GM23338 (cell line): ENCODE data around the gene SLC25A10. TPM values are rescaled to one million over a fixed set of nuclear protein-coding genes. Genes with fewer than 3 reads are reported as not detected.

Experiments used
- ATAC-seq: fragments of 200-7000 bp; cut with Tn5 transposase; 3 replicates; pipeline ENCODE4 v1.9.1; 2020
- DNase-seq: peaks from one replicate; pipeline ENCODE4 v3.0.0-alpha.2; 2015; ENCODE audit warnings: low spot score
- H2AFZ ChIP-seq: fragments of 200-600 bp; sonication (generic); 2 replicates; pipeline ENCODE4 v1.8.0; 2016; ENCODE audit warnings: antibody characterized with exemption, mild to moderate bottlenecking, moderate library complexity
- H3F3A ChIP-seq: fragments of 200-600 bp; sonication (generic); replicated peaks from 2 replicates; pipeline ENCODE4 v1.8.0; 2017; ENCODE audit warnings: antibody characterized with exemption, mixed run types, low read depth
- H3K27ac ChIP-seq: fragments of 200-600 bp; sonication (generic); 2 replicates; pipeline ENCODE4 v1.6.1; 2016; ENCODE audit warnings: low read depth
- H3K27me3 ChIP-seq: fragments of 200-600 bp; sonication (generic); 2 replicates; pipeline ENCODE4 v1.8.0; 2016; ENCODE audit warnings: mild to moderate bottlenecking, mixed run types, moderate library complexity; ENCODE audit not compliant: insufficient read depth
- H3K36me3 ChIP-seq: fragments of 200-600 bp; sonication (generic); 2 replicates; pipeline ENCODE4 v1.8.0; 2016; ENCODE audit warnings: mild to moderate bottlenecking; ENCODE audit not compliant: insufficient read depth
- H3K4me1 ChIP-seq: fragments of 200-600 bp; sonication (generic); 2 replicates; pipeline ENCODE4 v1.8.0; 2016; ENCODE audit warnings: mild to moderate bottlenecking, moderate library complexity; ENCODE audit not compliant: insufficient read depth
- H3K4me2 ChIP-seq: fragments of 200-600 bp; sonication (generic); 2 replicates; pipeline ENCODE4 v1.7.1; 2017; ENCODE audit warnings: mixed run types
- H3K4me3 ChIP-seq: fragments of 200-600 bp; sonication (generic); 2 replicates; pipeline ENCODE4 v1.6.1; 2016; ENCODE audit warnings: mixed run types
- H3K79me2 ChIP-seq: fragments of 200-600 bp; sonication (generic); replicated peaks from 2 replicates; pipeline ENCODE4 v1.8.0; 2017; ENCODE audit warnings: mild to moderate bottlenecking; ENCODE audit not compliant: insufficient read depth
- H3K9me2 ChIP-seq: fragments of 200-600 bp; sonication (generic); 2 replicates; pipeline ENCODE4 v1.8.0; 2017; ENCODE audit not compliant: insufficient read depth
- H4K20me1 ChIP-seq: fragments of 200-600 bp; sonication (generic); replicated peaks from 2 replicates; pipeline ENCODE4 v1.8.0; 2017; ENCODE audit warnings: mild to moderate bottlenecking; ENCODE audit not compliant: insufficient read depth
- H3K27ac Mint-ChIP-seq: 2 replicates; pipeline ENCODE4 v1.8.0; 2020; ENCODE audit warnings: inconsistent platforms, mild to moderate bottlenecking, moderate library complexity, mixed read lengths
- H3K27me3 Mint-ChIP-seq: 3 replicates; pipeline ENCODE4 v1.8.0; 2022; ENCODE audit warnings: low read depth, mild to moderate bottlenecking, moderate library complexity, mixed read lengths, inconsistent platforms; ENCODE audit not compliant: insufficient read depth, poor library complexity
- H3K36me3 Mint-ChIP-seq: 3 replicates; pipeline ENCODE4 v1.8.0; 2021; ENCODE audit warnings: low read depth, mild to moderate bottlenecking, inconsistent platforms, moderate library complexity, mixed read lengths
- H3K4me1 Mint-ChIP-seq: 3 replicates; pipeline ENCODE4 v1.8.0; 2020; ENCODE audit warnings: mild to moderate bottlenecking, inconsistent platforms, mixed read lengths
- H3K4me3 Mint-ChIP-seq: 3 replicates; pipeline ENCODE4 v1.8.0; 2021; ENCODE audit warnings: moderate library complexity, mild to moderate bottlenecking, inconsistent platforms, mixed read lengths
- H3K9me3 Mint-ChIP-seq: 3 replicates; pipeline ENCODE4 v1.8.0; 2020; ENCODE audit warnings: moderate library complexity, mild to moderate bottlenecking, inconsistent platforms, mixed read lengths
- CREB1 ChIP-seq: fragments of 250-450 bp; sonication (Bioruptor Pico); IDR thresholded peaks from 2 replicates; pipeline ENCODE4 v1.5.0; 2020; ENCODE audit warnings: low read depth, mild to moderate bottlenecking, moderate library complexity
- CTCF ChIP-seq, 2 experiments: fragments of 200-600 bp in 1 of 2; sonication (generic) in 1 of 2; conservative IDR thresholded peaks; 2 replicates each; pipeline versions ENCODE4 v1.5.1 to v1.6.1; 2016 to 2017; ENCODE audit warnings: antibody characterized with exemption in 2 of 2, low read depth in 2 of 2, mild to moderate bottlenecking in 2 of 2, moderate library complexity in 1 of 2
- EZH2phosphoT487 ChIP-seq: fragments of 200-600 bp; sonication (generic); IDR thresholded peaks from one replicate; pipeline ENCODE4 v1.8.1; 2018; ENCODE audit warnings: antibody characterized with exemption; ENCODE audit not compliant: unreplicated experiment
- JUNB ChIP-seq: IDR thresholded peaks from one replicate; pipeline ENCODE4 v1.6.1; 2016; ENCODE audit warnings: antibody characterized with exemption; ENCODE audit not compliant: unreplicated experiment
- NANOG ChIP-seq: IDR thresholded peaks from 2 replicates; pipeline ENCODE4 v1.6.1; 2016; ENCODE audit warnings: antibody characterized with exemption, borderline replicate concordance
- POLR2AphosphoS5 ChIP-seq: IDR thresholded peaks from 2 replicates; pipeline ENCODE4 v1.6.1; 2016; ENCODE audit warnings: antibody characterized with exemption, low read depth
- ZNF331 ChIP-seq: fragments of 250-450 bp; sonication (Bioruptor Pico); IDR thresholded peaks from 2 replicates; pipeline ENCODE4 v1.5.0; 2020; ENCODE audit warnings: low read depth, mild to moderate bottlenecking, moderate library complexity
- ZNF462 ChIP-seq: fragments of 250-450 bp; sonication (Bioruptor Pico); IDR thresholded peaks from 2 replicates; pipeline ENCODE4 v1.5.0; 2020; ENCODE audit warnings: mild to moderate bottlenecking, moderate library complexity
- polyA plus RNA-seq: library from polyadenylated mRNA; unstranded; fragments of >200 nt; fragmentation: Nextera tagmentation; extraction: Ambion mirVana; gene quantifications from 2 replicates; pipeline ENCODE4 v1.2.1, GENCODE V29; 2016
- total RNA-seq: library from RNA; depleted of rRNA; stranded (reverse); fragments of >200 nt; shearing (Covaris generic); gene quantifications from 2 replicates; pipeline ENCODE4 v1.2.3, GENCODE V29; 2014

SLC25A10 gene
- total and polyA plus RNA-seq, 2 experiments from 2014 or later: 25.7 to 47.4 TPM

- TF ChIP-seq ZNF462 (CRISPR knock-in tag) (no peak), EZH2phosphoT487 (no peak), POLR2AphosphoS5 (no peak), CTCF (conservative IDR thresholded peaks at IDR 0.05; ENCODE audit: low read depth in 2 of 2) (no peak)
Observed at GRCh38 chr17:81716674-81716996, 4.6 kb downstream of the SLC25A10 start (continued).

GRCh38 chr17:81717049-81717765 lies 5.1 kb downstream of the SLC25A10 start:
- Histone ChIP-seq H3K36me3 (no peaks in the 10 kb centered on the region), H3K4me2 (no peak overlapping the region), H3K9me2 (no peaks in the 10 kb centered on the region), H4K20me1 (no peaks in the 10 kb centered on the region), H3K4me3 (no peak overlapping the region), H3F3A (peaks cover 10% of the 10 kb centered on the region; the same call in 1 of the 2 replicates), H2AFZ (no peak overlapping the region), H3K4me1 (peaks cover 11% of the 10 kb centered on the region; the same call in 1 of the 2 replicates), H3K27me3 (no peaks in the 10 kb centered on the region), H3K79me2 (peaks cover 13% of the 10 kb centered on the region), H3K27ac (no peak overlapping the region)
- Mint-ChIP-seq H3K36me3 (peaks cover 8% of the 10 kb centered on the region), H3K27me3 (peaks cover 8% of the 10 kb centered on the region), H3K4me3 (no peak overlapping the region), H3K4me1 (peaks cover 19% of the 10 kb centered on the region), H3K27ac (no peak overlapping the region), H3K9me3 (no peaks in the 10 kb centered on the region; the same call in 2 of the 3 replicates)
- DNase-seq: no peak
- no peak for ATAC-seq
- TF ChIP-seq ZNF331 (CRISPR knock-in tag): no peak
- no peak for TF ChIP-seq ZNF462 (CRISPR knock-in tag)
- no peak for TF ChIP-seq CREB1
- TF ChIP-seq NANOG: no peak
- TF ChIP-seq JUNB: no peak
